Stimulated activated naive CD8-positive, alpha-beta T cell treated with anti-CD3 and anti-CD28 coated beads, Interleukin-15, amount 100 ng/mL, for 72 hours (primary cell): Measurements from ENCODE around the gene MPND.

ENCODE experiments used
- ATAC-seq: fragments of 150-1000 bp; cut with Tn5 transposase; 2 replicates; pipeline ENCODE4 v1.10.0; 2021; ENCODE audit warnings: mild to moderate bottlenecking, moderate library complexity
- DNase-seq, 2 donors: peaks; one replicate each; pipeline ENCODE4 v3.0.0; 2021 to 2022
- H3K27ac Mint-ChIP-seq, 2 donors: one replicate each; pipeline ENCODE4 v1.8.0; 2022; ENCODE audit warnings: mild to moderate bottlenecking in 2 of 2, mixed read lengths in 2 of 2, moderate library complexity in 2 of 2
- H3K27me3 Mint-ChIP-seq: one replicate; pipeline ENCODE4 v1.8.0; 2022; ENCODE audit warnings: mixed read lengths
- H3K4me1 Mint-ChIP-seq: one replicate; pipeline ENCODE4 v1.8.0; 2022; ENCODE audit warnings: mild to moderate bottlenecking, mixed read lengths
- H3K4me3 Mint-ChIP-seq, 2 donors: one replicate each; pipeline ENCODE4 v1.8.0; 2022; ENCODE audit warnings: mild to moderate bottlenecking in 2 of 2, mixed read lengths in 2 of 2, moderate library complexity in 1 of 2
- H3K9me3 Mint-ChIP-seq, 2 donors: one replicate each; pipeline ENCODE4 v1.8.0; 2022; ENCODE audit warnings: mixed read lengths in 2 of 2

MPND gene

GRCh38 chr19:4390017-4390566 lies 46.7 kb downstream of the MPND start:
- no peak for DNase-seq

GRCh38 chr19:4390567-4391305 lies 47.4 kb downstream of the MPND start:
- H3K9me3 Mint-ChIP-seq: no peaks in the 10 kb centered on the region
- ATAC-seq: no peak
- no peak for DNase-seq
- peak overlapping the region; percentile 72 to 97 for H3K27ac Mint-ChIP-seq
- no peaks in the 10 kb centered on the region for H3K27me3 Mint-ChIP-seq
- peaks cover 61% of the 10 kb centered on the region for H3K4me1 Mint-ChIP-seq
- H3K4me3 Mint-ChIP-seq: no peak overlapping the region

More at GRCh38 chr19:4390017-4390566, 46.7 kb downstream of the MPND start:
- H3K9me3 Mint-ChIP-seq: no peaks in the 10 kb centered on the region
- H3K4me3 Mint-ChIP-seq: peak overlapping the region in 1 of 2 donors; percentile 51
- peaks cover 55% of the 10 kb centered on the region for H3K4me1 Mint-ChIP-seq
- H3K27ac Mint-ChIP-seq: peak overlapping the region; percentile 55 to 97
- no peak for ATAC-seq
- no peaks in the 10 kb centered on the region for H3K27me3 Mint-ChIP-seq

- Mint-ChIP-seq H3K4me3 (no peak overlapping the region), H3K4me1 (peaks cover 65% of the 10 kb centered on the region), H3K27ac (no peak overlapping the region), H3K9me3 (no peaks in the 10 kb centered on the region), H3K27me3 (no peaks in the 10 kb centered on the region)
- ATAC-seq (no peak), DNase-seq (no peak)
Observed at GRCh38 chr19:4391306-4391693, 47.9 kb downstream of the MPND start.

- H3K4me3 Mint-ChIP-seq: no peak overlapping the region
- ATAC-seq (no peak), DNase-seq (no peak)
- H3K27ac Mint-ChIP-seq: no peak overlapping the region
- peaks cover 71% of the 10 kb centered on the region for H3K4me1 Mint-ChIP-seq
- H3K27me3 Mint-ChIP-seq: no peaks in the 10 kb centered on the region
- H3K9me3 Mint-ChIP-seq: no peaks in the 10 kb centered on the region
Observed at GRCh38 chr19:4391701-4392483, 48.5 kb downstream of the MPND start.

GRCh38 chr19:4393947-4394590 lies 50.7 kb downstream of the MPND start:
- H3K4me1 Mint-ChIP-seq: peaks cover 86% of the 10 kb centered on the region
- peak overlapping the region in 1 of 2 donors; percentile 54 for H3K27ac Mint-ChIP-seq

GRCh38 chr19:4396949-4397783 lies 53.8 kb downstream of the MPND start:
- no peak for ATAC-seq
- H3K4me3 Mint-ChIP-seq: no peak overlapping the region
- peaks cover 82% of the 10 kb centered on the region for H3K4me1 Mint-ChIP-seq

More at GRCh38 chr19:4393947-4394590, 50.7 kb downstream of the MPND start:
- no peak overlapping the region for H3K4me3 Mint-ChIP-seq
- no peaks in the 10 kb centered on the region for H3K27me3 Mint-ChIP-seq
- ATAC-seq: no peak
- H3K9me3 Mint-ChIP-seq: no peaks in the 10 kb centered on the region
- DNase-seq: no peak

GRCh38 chr19:4399812-4400134 lies 56.4 kb downstream of the MPND start:
- Mint-ChIP-seq H3K9me3 (no peaks in the 10 kb centered on the region), H3K27ac (peak overlapping the region; percentile 72 to 98), H3K4me1 (peaks cover 80% of the 10 kb centered on the region), H3K27me3 (no peaks in the 10 kb centered on the region), H3K4me3 (peak overlapping the region; percentile 94 to 97)
- DNase-seq (no peak), ATAC-seq (peak; percentile 22)

More at GRCh38 chr19:4396949-4397783, 53.8 kb downstream of the MPND start:
- H3K9me3 Mint-ChIP-seq: no peaks in the 10 kb centered on the region
- DNase-seq: no peak
- H3K27me3 Mint-ChIP-seq: no peaks in the 10 kb centered on the region
- H3K27ac Mint-ChIP-seq: no peak overlapping the region

- no peaks in the 10 kb centered on the region for H3K9me3 Mint-ChIP-seq
- DNase-seq: peak; percentile 91 to 93
- peak; percentile 73 for ATAC-seq
- H3K4me3 Mint-ChIP-seq: peak within 1 kb of the TSS; percentile 94 to 97
- no peaks in the 10 kb centered on the region for H3K27me3 Mint-ChIP-seq
- H3K4me1 Mint-ChIP-seq: peaks cover 79% of the 10 kb centered on the region
- peak within 1 kb of the TSS; percentile 92 to 98 for H3K27ac Mint-ChIP-seq
Observed at GRCh38 chr19:4400135-4400936, 57.0 kb downstream of the MPND start, which contains the start of gene SH3GL1. TSS of gene SH3GL1 (minus strand) at chr19:4400547. CDS start at chr19:4400368, 179 bp downstream.

- ATAC-seq (no peak), DNase-seq (no peak)
- Mint-ChIP-seq H3K4me1 (peaks cover 75% of the 10 kb centered on the region), H3K27me3 (no peaks in the 10 kb centered on the region), H3K27ac (peak overlapping the region in 1 of 2 donors; percentile 95), H3K9me3 (no peaks in the 10 kb centered on the region), H3K4me3 (peak overlapping the region; percentile 89 to 94)
Observed at GRCh38 chr19:4401769-4402170, 58.4 kb downstream of the MPND start.

- peak; percentile 98 to 100 for DNase-seq
- peak; percentile 93 for ATAC-seq
- H3K27ac Mint-ChIP-seq: peak within 1 kb of the TSS; percentile 96 to 99
- no peaks in the 10 kb centered on the region for H3K9me3 Mint-ChIP-seq
- H3K4me3 Mint-ChIP-seq: peak within 1 kb of the TSS; percentile 89 to 94
- no peaks in the 10 kb centered on the region for H3K27me3 Mint-ChIP-seq
- H3K4me1 Mint-ChIP-seq: peaks cover 71% of the 10 kb centered on the region
Observed at GRCh38 chr19:4402171-4403004, 59.0 kb downstream of the MPND start, which contains the start of gene CHAF1A. TSS of gene CHAF1A (plus strand) at chr19:4402640. CDS start at chr19:4402763, 123 bp downstream.

GRCh38 chr19:4403005-4403761 lies 59.8 kb downstream of the MPND start:
- Mint-ChIP-seq H3K9me3 (no peaks in the 10 kb centered on the region), H3K27me3 (no peaks in the 10 kb centered on the region), H3K4me1 (peaks cover 70% of the 10 kb centered on the region), H3K4me3 (peak overlapping the region; percentile 89 to 94), H3K27ac (peak overlapping the region; percentile 96 to 99)
- DNase-seq (peak in 1 of 2 donors; percentile 7), ATAC-seq (no peak)

- Mint-ChIP-seq H3K9me3 (no peaks in the 10 kb centered on the region), H3K4me1 (peaks cover 50% of the 10 kb centered on the region), H3K27ac (peak overlapping the region in 1 of 2 donors; percentile 63), H3K27me3 (no peaks in the 10 kb centered on the region), H3K4me3 (peak overlapping the region in 1 of 2 donors; percentile 26)
- DNase-seq (no peak), ATAC-seq (no peak)
Observed at GRCh38 chr19:4405977-4406376, 62.6 kb downstream of the MPND start.

- Mint-ChIP-seq H3K4me3 (no peak overlapping the region), H3K27me3 (no peaks in the 10 kb centered on the region)
- no peak for ATAC-seq
Observed at GRCh38 chr19:4406626-4407025, 63.3 kb downstream of the MPND start.

More at GRCh38 chr19:4406626-4407025, 63.3 kb downstream of the MPND start:
- Mint-ChIP-seq H3K4me1 (peaks cover 44% of the 10 kb centered on the region), H3K9me3 (no peaks in the 10 kb centered on the region), H3K27ac (peak overlapping the region in 1 of 2 donors; percentile 19)
- DNase-seq: no peak
